Measurements from ENCODE around the gene ITPR2.

- TF ChIP-seq CTCF (IDR thresholded peaks at IDR 0.05; ENCODE audit: low read length), result no peak
- no peak for TF ChIP-seq EZH2 (IDR thresholded peaks at IDR 0.05; ENCODE audit: borderline replicate concordance, low read length)
These were observed 9.6 kb downstream of the ITPR2 start for GRCh38 chr12:26823390-26823789.

All from OCI-LY1 (cell line).